B cell (primary cell): ENCODE data around the gene CYGB.

ENCODE experiments used
- CTCF ChIP-seq: fragments of 200-600 bp; IDR thresholded peaks from one replicate; pipeline ENCODE4 v1.8.0; 2022; ENCODE audit warnings: antibody characterized with exemption, mild to moderate bottlenecking
- EZH2 ChIP-seq: IDR thresholded peaks from 2 replicates; pipeline ENCODE4 v1.6.1; 2012; ENCODE audit warnings: borderline replicate concordance, low read depth, mild to moderate bottlenecking, moderate library complexity, low read length; ENCODE audit not compliant: insufficient read depth, poor library complexity, severe bottlenecking

DNA sequence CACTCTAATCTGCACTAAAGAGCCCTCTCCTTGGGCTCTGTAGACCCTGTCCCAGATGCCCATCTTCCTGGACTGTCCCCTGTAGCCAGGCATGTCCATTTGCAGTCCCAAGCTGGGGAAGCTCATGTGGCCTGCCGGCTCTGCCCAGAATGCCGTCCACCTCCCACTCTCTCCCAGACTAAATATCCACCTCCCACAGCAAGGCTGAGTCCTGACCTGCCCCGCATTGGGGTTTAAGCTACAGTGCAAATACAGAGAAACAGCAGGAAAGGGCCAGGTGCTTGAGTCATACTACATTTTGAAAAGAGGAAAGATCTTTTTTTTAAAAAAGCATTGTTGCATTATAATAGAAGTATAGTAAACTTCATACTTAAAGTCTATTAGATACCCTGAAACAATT is 45.2 kb upstream of the CYGB start:
- TF ChIP-seq CTCF (no peak), EZH2 (no peak)
